ENCODE measurements around the gene TPM1.

Gene TPM1

GRCh38 chr15:63041402-63041973 lies 1.1 kb upstream of the TPM1 start:
- no peak for DNase-seq (ENCODE audit: low spot score)

- DNase-seq (ENCODE audit: low spot score) = no peak
These were observed 359 bp downstream of the TPM1 start for GRCh38 chr15:63042877-63043334.

- DNase-seq (ENCODE audit: low spot score) = no peak
These were observed 959 bp downstream of the TPM1 start for GRCh38 chr15:63043335-63044076.

- DNase-seq (ENCODE audit: low spot score) = no peak
These were observed 1.6 kb downstream of the TPM1 start for GRCh38 chr15:63044077-63044644.

DNA sequence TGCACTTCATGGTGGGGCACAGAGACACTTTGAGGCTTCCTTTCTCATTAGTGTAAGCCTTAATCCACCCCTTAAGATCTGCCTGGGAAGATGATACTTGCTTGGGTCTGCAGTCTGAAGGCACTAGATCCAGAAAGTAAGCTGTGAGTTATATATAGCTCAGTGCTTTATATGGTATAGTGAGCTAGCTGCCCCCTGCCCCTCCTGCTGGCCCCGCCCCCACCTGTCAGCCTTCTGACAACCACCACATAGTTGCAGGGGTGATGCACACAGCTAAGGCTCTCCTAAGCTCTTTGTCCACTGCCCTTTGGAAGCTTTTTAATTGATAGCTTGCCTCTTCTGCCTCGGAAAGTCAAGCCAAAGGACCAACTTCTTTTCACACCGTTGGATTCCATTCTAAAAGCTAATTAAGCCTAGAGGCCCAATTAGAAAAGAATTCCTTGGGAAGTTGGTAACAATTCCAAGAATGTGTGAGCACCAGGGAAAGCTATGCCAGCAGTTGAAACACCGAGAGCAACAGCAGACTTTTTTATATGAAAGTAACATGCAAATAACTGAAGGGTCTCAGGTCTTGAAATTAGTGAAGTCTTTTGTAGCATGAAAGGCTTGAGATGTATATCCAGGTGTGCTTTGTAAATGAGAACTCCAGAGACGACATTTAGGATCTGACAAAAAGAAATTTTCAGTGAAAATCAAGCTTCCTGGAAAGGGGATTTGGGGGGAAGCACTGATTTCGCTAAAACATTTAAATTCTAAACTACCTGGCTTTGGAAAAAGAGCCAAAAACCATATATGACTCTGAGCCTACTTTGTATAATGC lies 2.3 kb downstream of the TPM1 start:
- no peak for DNase-seq (ENCODE audit: low spot score)

- DNase-seq (ENCODE audit: low spot score) = no peak
These were observed 2.9 kb downstream of the TPM1 start for GRCh38 chr15:63045465-63045840.

DNA sequence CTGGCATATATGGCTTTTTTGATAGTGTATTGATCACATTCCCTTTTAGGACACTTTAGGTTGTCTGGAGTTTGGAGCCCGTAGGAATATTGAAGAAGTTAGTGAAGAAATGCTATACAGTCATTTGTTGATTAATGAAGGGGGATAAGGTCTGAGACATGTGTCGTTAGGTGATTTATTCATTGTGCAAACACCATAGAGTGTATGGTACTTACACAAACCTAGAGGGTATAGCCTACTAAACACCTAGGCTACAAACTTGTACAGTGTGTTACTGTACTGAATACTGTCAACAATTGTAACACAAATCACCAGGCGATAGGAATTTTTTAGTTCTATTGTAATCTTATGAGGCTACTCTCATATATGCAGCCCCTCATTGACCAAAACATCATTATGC lies 3.3 kb downstream of the TPM1 start:
- DNase-seq (ENCODE audit: low spot score) = no peak

- DNase-seq (ENCODE audit: low spot score) = no peak
These were observed 4.6 kb downstream of the TPM1 start for GRCh38 chr15:63046917-63047760.

DNA sequence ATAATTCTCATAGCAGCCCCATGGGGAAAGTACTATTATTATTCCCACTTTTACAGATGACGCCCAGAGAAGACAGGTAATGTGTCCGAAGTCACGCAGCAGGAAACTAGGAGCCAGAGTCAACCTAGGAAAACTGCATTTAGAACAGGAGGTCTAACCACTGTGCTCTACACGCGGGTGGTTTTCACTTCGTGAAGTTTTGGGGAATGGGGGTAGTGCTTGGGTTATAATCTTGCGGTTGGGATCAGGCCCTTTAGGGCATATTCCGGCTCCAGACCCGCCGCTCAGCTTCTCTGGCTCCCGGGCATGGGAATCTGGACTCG lies 5.2 kb downstream of the TPM1 start:
- no peak for DNase-seq (ENCODE audit: low spot score)

DNA sequence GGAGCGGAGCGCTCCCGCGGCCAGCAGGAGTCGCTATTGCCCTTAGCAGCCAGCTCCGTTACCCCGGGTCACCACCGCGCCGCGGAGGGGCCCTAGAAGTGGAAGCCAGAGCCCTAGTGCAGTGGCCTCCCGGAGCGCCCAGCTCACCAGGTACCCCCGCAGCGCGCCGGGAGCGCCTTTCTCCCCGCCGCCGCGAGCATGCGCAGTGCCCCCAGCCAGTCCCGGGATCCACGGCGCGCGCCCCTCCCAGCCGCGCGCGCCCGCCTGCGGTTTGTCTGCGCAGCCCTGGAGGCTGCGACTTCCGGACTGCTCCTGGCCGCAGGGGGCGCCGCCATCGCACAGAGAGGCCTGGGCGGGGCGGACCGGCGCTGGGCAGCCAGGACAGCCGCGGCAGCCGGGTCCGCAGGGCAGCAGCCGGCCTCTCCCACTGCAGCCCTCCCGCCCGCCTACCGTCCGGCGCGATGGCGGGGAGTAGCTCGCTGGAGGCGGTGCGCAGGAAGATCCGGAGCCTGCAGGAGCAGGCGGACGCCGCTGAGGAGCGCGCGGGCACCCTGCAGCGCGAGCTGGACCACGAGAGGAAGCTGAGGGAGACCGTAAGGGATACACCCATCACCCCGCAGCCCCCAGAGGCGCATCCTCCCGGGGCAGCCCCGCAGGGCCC lies 5.7 kb downstream of the TPM1 start:
- DNase-seq (ENCODE audit: low spot score) = peak; percentile 83

- DNase-seq (ENCODE audit: low spot score) = peak; percentile 9
These were observed 6.5 kb downstream of the TPM1 start for GRCh38 chr15:63048776-63049665.

DNA sequence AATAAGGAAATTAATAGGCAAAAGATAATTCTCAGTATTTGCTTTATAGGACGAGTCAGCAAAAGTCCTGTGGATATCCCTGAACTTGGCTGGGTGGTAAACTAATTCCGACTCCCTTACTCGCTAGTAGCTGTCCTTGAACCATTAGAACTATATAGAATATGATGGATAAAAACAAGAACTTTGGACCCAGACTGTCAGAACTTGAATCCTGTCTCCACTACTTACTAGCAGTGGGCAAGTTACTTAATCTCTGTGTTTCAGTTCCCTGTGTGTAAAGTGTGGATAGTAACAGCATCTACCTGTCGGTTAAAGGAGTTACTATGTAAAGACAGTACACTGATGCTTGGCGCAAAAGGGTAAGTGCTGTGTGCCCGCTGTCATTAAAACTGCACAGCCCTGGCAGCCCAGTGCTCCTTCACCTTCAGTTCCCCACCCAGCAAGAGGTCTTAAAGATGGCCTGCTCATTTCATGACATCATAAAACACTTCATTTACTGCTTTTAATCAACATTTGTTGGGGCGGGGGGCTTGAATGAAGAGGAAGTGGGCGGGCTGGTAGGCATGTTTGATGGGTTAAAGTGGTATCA lies 7.3 kb downstream of the TPM1 start:
- DNase-seq (ENCODE audit: low spot score) = no peak

GRCh38 chr15:63050731-63051155 lies 8.2 kb downstream of the TPM1 start:
- DNase-seq (ENCODE audit: low spot score) = no peak

DNA sequence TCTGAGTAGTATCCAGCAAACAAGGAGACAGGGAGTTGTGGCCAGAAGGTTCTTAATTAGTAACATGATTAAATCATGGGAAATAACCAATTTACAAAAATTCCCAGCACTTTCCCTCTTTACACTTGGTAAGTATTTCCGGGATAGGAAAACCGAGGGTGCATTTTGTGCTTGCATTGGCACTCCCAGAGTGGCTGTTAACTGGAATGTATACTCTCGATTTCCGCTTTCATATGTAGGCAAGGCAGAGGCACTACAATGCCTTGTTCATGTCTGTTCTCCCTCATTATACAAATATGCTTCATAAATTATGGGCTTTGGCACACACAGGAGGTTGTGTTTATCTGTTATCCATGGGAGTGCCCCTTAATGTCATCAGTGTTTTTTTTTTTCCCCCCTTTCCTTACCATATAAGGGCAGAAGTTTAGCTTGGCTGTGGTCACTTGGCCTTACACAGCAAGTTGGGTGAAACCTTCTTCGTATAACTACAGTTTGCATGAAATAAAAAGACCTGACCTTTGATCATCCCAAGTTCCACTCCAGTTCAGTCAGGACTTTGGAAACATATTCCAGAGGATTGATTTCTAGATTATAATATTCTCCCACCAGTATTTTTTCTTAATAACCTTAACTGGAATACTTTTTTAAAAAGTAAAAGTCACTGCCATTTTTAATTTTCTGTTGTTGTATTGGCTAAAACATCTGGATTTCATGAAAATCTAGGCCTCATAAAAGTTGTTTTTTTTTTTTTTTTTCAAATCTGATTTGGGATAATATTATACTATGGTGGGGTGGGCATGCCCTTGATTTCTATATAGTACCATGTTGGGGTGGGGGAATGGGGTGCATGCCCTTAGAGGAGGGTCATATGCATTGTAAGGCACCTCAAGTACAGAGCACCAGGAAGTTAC lies 8.9 kb downstream of the TPM1 start:
- no peak for DNase-seq (ENCODE audit: low spot score)

GRCh38 chr15:63052077-63052841 lies 9.7 kb downstream of the TPM1 start:
- no peak for DNase-seq (ENCODE audit: low spot score)

- DNase-seq (ENCODE audit: low spot score) = no peak
These were observed 10.6 kb downstream of the TPM1 start for GRCh38 chr15:63052961-63053698.

GRCh38 chr15:63054281-63054683 lies 11.7 kb downstream of the TPM1 start:
- no peak for DNase-seq (ENCODE audit: low spot score)

Data from CD4-positive, alpha-beta T cell treated with Interleukin-6 at 100 ng/mL for 8 hours (primary cell).